Measurements from ENCODE around the gene SERINC2. TPM values are rescaled to one million over a fixed set of nuclear protein-coding genes. Genes with fewer than 3 reads are reported as not detected.

The SERINC2 gene
- total RNA-seq, 1 experiment from 2014 or later = 50.1 TPM

GRCh38 chr1:31380181-31380580, 32.8 kb upstream of the SERINC2 start:
- CTCF ChIA-PET = no interaction called here

More at GRCh38 chr1:31380181-31380580, 32.8 kb upstream of the SERINC2 start:
- Histone ChIP-seq H3K4me1 (ENCODE audit: control insufficient read depth in 1 of 2, insufficient read depth in 2 of 2, low read length in 2 of 2) (peaks cover 0 to 21% of the 10 kb centered on the region in 2 experiments; a peak in 2 of 4 replicates), H3K4me3 (replicated peaks in 1 of 2; ENCODE audit: low read depth in 1 of 2, low read length in 2 of 2) (no peak overlapping the region), H3K27ac (ENCODE audit: low read depth, low read length) (no peak overlapping the region), H2AFZ (ENCODE audit: low read depth, low read length, poor library complexity, severe bottlenecking) (no peak overlapping the region), H3K9ac (ENCODE audit: low read length) (no peak overlapping the region), H3K79me2 (ENCODE audit: insufficient read depth, low read length) (no peaks in the 10 kb centered on the region), H4K20me1 (ENCODE audit: insufficient read depth) (no peaks in the 10 kb centered on the region), H3K36me3 (ENCODE audit: control insufficient read depth in 1 of 2, insufficient read depth in 2 of 2, low read length in 2 of 2) (no peaks in the 10 kb centered on the region), H3K27me3 (ENCODE audit: insufficient read depth, low read length) (no peaks in the 10 kb centered on the region), H3K4me2 (ENCODE audit: low read length) (no peak overlapping the region), H3K9me2 (ENCODE audit: insufficient read depth) (no peaks in the 10 kb centered on the region), H3K9me3 (ENCODE audit: control insufficient read depth in 1 of 2, insufficient read depth in 1 of 2, low read depth in 1 of 2, low read length in 2 of 2) (no peaks in the 10 kb centered on the region)
- intact Hi-C loops (cut with micrococcal nuclease) = no loop called here
- DNase-seq (ENCODE audit: low read depth, low spot score) = no peak
- no peak for ATAC-seq
- ChIA-PET RAD21 (ENCODE audit: low non-redundant PET in 1 of 2, low total read pairs in 2 of 2, uncharacterized antibody in 2 of 2, unreplicated experiment in 2 of 2) (no interaction called here), POLR2A (no interaction called here)
- no TSS peak for BruUV-seq (replicated peaks)
- TF ChIP-seq CBX3 (IDR thresholded peaks at IDR 0.05; ENCODE audit: low read depth) = no peak
- TF ChIP-seq, protein P1, sequence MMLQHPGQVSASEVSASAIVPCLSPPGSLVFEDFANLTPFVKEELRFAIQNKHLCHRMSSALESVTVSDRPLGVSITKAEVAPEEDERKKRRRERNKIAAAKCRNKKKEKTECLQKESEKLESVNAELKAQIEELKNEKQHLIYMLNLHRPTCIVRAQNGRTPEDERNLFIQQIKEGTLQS (IDR thresholded peaks at IDR 0.05) = no peak
- no peak for TF ChIP-seq CTCF (IDR thresholded peaks at IDR 0.05 in 2 of 3, conservative IDR thresholded peaks at IDR 0.05 in 1 of 3; ENCODE audit: borderline replicate concordance in 1 of 3, insufficient read depth in 1 of 3, low read depth in 2 of 3, low read length in 2 of 3)
- TF ChIP-seq SRF (IDR thresholded peaks at IDR 0.05; ENCODE audit: low read depth) = no peak
- TF ChIP-seq EGR1 (IDR thresholded peaks at IDR 0.05; ENCODE audit: low read depth) = no peak

All from HCT116 (cell line).